GM23338 (cell line): ENCODE data around the gene ACOD1. TPM values are rescaled to one million over a fixed set of nuclear protein-coding genes. Genes with fewer than 3 reads are reported as not detected.

Experiments used
- ATAC-seq: fragments of 200-7000 bp; cut with Tn5 transposase; 3 replicates; pipeline ENCODE4 v1.9.1; 2020
- DNase-seq: peaks from one replicate; pipeline ENCODE4 v3.0.0-alpha.2; 2015; ENCODE audit warnings: low spot score
- H2AFZ ChIP-seq: fragments of 200-600 bp; sonication (generic); 2 replicates; pipeline ENCODE4 v1.8.0; 2016; ENCODE audit warnings: antibody characterized with exemption, mild to moderate bottlenecking, moderate library complexity
- H3F3A ChIP-seq: fragments of 200-600 bp; sonication (generic); replicated peaks from 2 replicates; pipeline ENCODE4 v1.8.0; 2017; ENCODE audit warnings: antibody characterized with exemption, mixed run types, low read depth
- H3K27ac ChIP-seq: fragments of 200-600 bp; sonication (generic); 2 replicates; pipeline ENCODE4 v1.6.1; 2016; ENCODE audit warnings: low read depth
- H3K27me3 ChIP-seq: fragments of 200-600 bp; sonication (generic); 2 replicates; pipeline ENCODE4 v1.8.0; 2016; ENCODE audit warnings: mild to moderate bottlenecking, mixed run types, moderate library complexity; ENCODE audit not compliant: insufficient read depth
- H3K36me3 ChIP-seq: fragments of 200-600 bp; sonication (generic); 2 replicates; pipeline ENCODE4 v1.8.0; 2016; ENCODE audit warnings: mild to moderate bottlenecking; ENCODE audit not compliant: insufficient read depth
- H3K4me1 ChIP-seq: fragments of 200-600 bp; sonication (generic); 2 replicates; pipeline ENCODE4 v1.8.0; 2016; ENCODE audit warnings: mild to moderate bottlenecking, moderate library complexity; ENCODE audit not compliant: insufficient read depth
- H3K4me2 ChIP-seq: fragments of 200-600 bp; sonication (generic); 2 replicates; pipeline ENCODE4 v1.7.1; 2017; ENCODE audit warnings: mixed run types
- H3K4me3 ChIP-seq: fragments of 200-600 bp; sonication (generic); 2 replicates; pipeline ENCODE4 v1.6.1; 2016; ENCODE audit warnings: mixed run types
- H3K79me2 ChIP-seq: fragments of 200-600 bp; sonication (generic); replicated peaks from 2 replicates; pipeline ENCODE4 v1.8.0; 2017; ENCODE audit warnings: mild to moderate bottlenecking; ENCODE audit not compliant: insufficient read depth
- H3K9me2 ChIP-seq: fragments of 200-600 bp; sonication (generic); 2 replicates; pipeline ENCODE4 v1.8.0; 2017; ENCODE audit not compliant: insufficient read depth
- H4K20me1 ChIP-seq: fragments of 200-600 bp; sonication (generic); replicated peaks from 2 replicates; pipeline ENCODE4 v1.8.0; 2017; ENCODE audit warnings: mild to moderate bottlenecking; ENCODE audit not compliant: insufficient read depth
- H3K27ac Mint-ChIP-seq: 2 replicates; pipeline ENCODE4 v1.8.0; 2020; ENCODE audit warnings: inconsistent platforms, mild to moderate bottlenecking, moderate library complexity, mixed read lengths
- H3K27me3 Mint-ChIP-seq: 3 replicates; pipeline ENCODE4 v1.8.0; 2022; ENCODE audit warnings: low read depth, mild to moderate bottlenecking, moderate library complexity, mixed read lengths, inconsistent platforms; ENCODE audit not compliant: insufficient read depth, poor library complexity
- H3K36me3 Mint-ChIP-seq: 3 replicates; pipeline ENCODE4 v1.8.0; 2021; ENCODE audit warnings: low read depth, mild to moderate bottlenecking, inconsistent platforms, moderate library complexity, mixed read lengths
- H3K4me1 Mint-ChIP-seq: 3 replicates; pipeline ENCODE4 v1.8.0; 2020; ENCODE audit warnings: mild to moderate bottlenecking, inconsistent platforms, mixed read lengths
- H3K4me3 Mint-ChIP-seq: 3 replicates; pipeline ENCODE4 v1.8.0; 2021; ENCODE audit warnings: moderate library complexity, mild to moderate bottlenecking, inconsistent platforms, mixed read lengths
- H3K9me3 Mint-ChIP-seq: 3 replicates; pipeline ENCODE4 v1.8.0; 2020; ENCODE audit warnings: moderate library complexity, mild to moderate bottlenecking, inconsistent platforms, mixed read lengths
- CREB1 ChIP-seq: fragments of 250-450 bp; sonication (Bioruptor Pico); IDR thresholded peaks from 2 replicates; pipeline ENCODE4 v1.5.0; 2020; ENCODE audit warnings: low read depth, mild to moderate bottlenecking, moderate library complexity
- EZH2phosphoT487 ChIP-seq: fragments of 200-600 bp; sonication (generic); IDR thresholded peaks from one replicate; pipeline ENCODE4 v1.8.1; 2018; ENCODE audit warnings: antibody characterized with exemption; ENCODE audit not compliant: unreplicated experiment
- NANOG ChIP-seq: IDR thresholded peaks from 2 replicates; pipeline ENCODE4 v1.6.1; 2016; ENCODE audit warnings: antibody characterized with exemption, borderline replicate concordance
- STAT1 ChIP-seq: IDR thresholded peaks from one replicate; pipeline ENCODE4 v1.6.1; 2016; ENCODE audit warnings: antibody characterized with exemption; ENCODE audit not compliant: unreplicated experiment
- polyA plus RNA-seq: library from polyadenylated mRNA; unstranded; fragments of >200 nt; fragmentation: Nextera tagmentation; extraction: Ambion mirVana; gene quantifications from 2 replicates; pipeline ENCODE4 v1.2.1, GENCODE V29; 2016
- total RNA-seq: library from RNA; depleted of rRNA; stranded (reverse); fragments of >200 nt; shearing (Covaris generic); gene quantifications from 2 replicates; pipeline ENCODE4 v1.2.3, GENCODE V29; 2014
- TF ChIP-seq, protein P1 (sequence below), 2 experiments: fragments of 200-600 bp in 1 of 2; sonication (generic) in 1 of 2; conservative IDR thresholded peaks; 2 replicates each; pipeline versions ENCODE4 v1.5.1 to v1.6.1; 2016 to 2017; ENCODE audit warnings: antibody characterized with exemption in 2 of 2, low read depth in 2 of 2, mild to moderate bottlenecking in 2 of 2, moderate library complexity in 1 of 2
- TF ChIP-seq, protein P2 (sequence below): IDR thresholded peaks from one replicate; pipeline ENCODE4 v1.6.1; 2018; ENCODE audit warnings: antibody characterized with exemption; ENCODE audit not compliant: unreplicated experiment
- TF ChIP-seq, protein P3 (sequence below): fragments of 250-450 bp; sonication (Bioruptor Pico); IDR thresholded peaks from 2 replicates; pipeline ENCODE4 v1.5.0; 2020; ENCODE audit warnings: mild to moderate bottlenecking, moderate library complexity

The ACOD1 gene
- total and polyA plus RNA-seq, 2 experiments from 2014 or later = not detected

DNA sequence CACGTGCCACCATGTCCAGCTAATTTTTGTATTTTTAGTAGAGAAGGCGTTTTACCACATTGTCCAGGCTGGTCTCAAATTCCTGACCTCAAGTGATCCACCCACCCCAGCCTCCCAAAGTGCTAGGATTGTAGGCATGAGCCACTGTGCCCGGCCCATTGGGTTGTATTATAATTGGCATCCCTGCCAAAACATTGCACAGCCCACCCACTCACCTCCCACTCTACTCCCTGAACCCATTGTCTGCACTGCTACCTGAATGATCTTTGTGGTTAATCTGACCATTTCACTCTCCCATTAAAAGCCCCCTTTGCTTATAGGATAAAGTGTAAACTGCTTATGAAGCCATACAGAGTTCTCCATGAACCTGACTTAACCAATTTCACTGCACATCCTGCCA, 35.8 kb upstream of the ACOD1 start:
- no peaks in the 10 kb centered on the region for H3F3A ChIP-seq
- H3K4me3 Mint-ChIP-seq = no peak overlapping the region
- no peaks in the 10 kb centered on the region for H3K36me3 ChIP-seq
- no peaks in the 10 kb centered on the region for H3K36me3 Mint-ChIP-seq
- H3K9me2 ChIP-seq = peaks cover 7% of the 10 kb centered on the region; the same call in 1 of the 2 replicates
- no peak overlapping the region for H2AFZ ChIP-seq
- H3K4me3 ChIP-seq = no peak overlapping the region
- peaks cover 5% of the 10 kb centered on the region for H3K27me3 Mint-ChIP-seq
- H3K27ac Mint-ChIP-seq = no peak overlapping the region
- no peaks in the 10 kb centered on the region for H3K27me3 ChIP-seq
- ATAC-seq (no peak), DNase-seq (no peak)
- H3K4me1 ChIP-seq = no peaks in the 10 kb centered on the region
- H4K20me1 ChIP-seq = no peaks in the 10 kb centered on the region
- no peak overlapping the region for H3K4me2 ChIP-seq
- H3K9me3 Mint-ChIP-seq = no peaks in the 10 kb centered on the region
- H3K79me2 ChIP-seq = no peaks in the 10 kb centered on the region
- H3K4me1 Mint-ChIP-seq = no peaks in the 10 kb centered on the region
- no peak for TF ChIP-seq NANOG
- TF ChIP-seq, protein P1, sequence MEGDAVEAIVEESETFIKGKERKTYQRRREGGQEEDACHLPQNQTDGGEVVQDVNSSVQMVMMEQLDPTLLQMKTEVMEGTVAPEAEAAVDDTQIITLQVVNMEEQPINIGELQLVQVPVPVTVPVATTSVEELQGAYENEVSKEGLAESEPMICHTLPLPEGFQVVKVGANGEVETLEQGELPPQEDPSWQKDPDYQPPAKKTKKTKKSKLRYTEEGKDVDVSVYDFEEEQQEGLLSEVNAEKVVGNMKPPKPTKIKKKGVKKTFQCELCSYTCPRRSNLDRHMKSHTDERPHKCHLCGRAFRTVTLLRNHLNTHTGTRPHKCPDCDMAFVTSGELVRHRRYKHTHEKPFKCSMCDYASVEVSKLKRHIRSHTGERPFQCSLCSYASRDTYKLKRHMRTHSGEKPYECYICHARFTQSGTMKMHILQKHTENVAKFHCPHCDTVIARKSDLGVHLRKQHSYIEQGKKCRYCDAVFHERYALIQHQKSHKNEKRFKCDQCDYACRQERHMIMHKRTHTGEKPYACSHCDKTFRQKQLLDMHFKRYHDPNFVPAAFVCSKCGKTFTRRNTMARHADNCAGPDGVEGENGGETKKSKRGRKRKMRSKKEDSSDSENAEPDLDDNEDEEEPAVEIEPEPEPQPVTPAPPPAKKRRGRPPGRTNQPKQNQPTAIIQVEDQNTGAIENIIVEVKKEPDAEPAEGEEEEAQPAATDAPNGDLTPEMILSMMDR (conservative IDR thresholded peaks at IDR 0.05; ENCODE audit: low read depth in 2 of 2) = no peak
- TF ChIP-seq, protein P2, sequence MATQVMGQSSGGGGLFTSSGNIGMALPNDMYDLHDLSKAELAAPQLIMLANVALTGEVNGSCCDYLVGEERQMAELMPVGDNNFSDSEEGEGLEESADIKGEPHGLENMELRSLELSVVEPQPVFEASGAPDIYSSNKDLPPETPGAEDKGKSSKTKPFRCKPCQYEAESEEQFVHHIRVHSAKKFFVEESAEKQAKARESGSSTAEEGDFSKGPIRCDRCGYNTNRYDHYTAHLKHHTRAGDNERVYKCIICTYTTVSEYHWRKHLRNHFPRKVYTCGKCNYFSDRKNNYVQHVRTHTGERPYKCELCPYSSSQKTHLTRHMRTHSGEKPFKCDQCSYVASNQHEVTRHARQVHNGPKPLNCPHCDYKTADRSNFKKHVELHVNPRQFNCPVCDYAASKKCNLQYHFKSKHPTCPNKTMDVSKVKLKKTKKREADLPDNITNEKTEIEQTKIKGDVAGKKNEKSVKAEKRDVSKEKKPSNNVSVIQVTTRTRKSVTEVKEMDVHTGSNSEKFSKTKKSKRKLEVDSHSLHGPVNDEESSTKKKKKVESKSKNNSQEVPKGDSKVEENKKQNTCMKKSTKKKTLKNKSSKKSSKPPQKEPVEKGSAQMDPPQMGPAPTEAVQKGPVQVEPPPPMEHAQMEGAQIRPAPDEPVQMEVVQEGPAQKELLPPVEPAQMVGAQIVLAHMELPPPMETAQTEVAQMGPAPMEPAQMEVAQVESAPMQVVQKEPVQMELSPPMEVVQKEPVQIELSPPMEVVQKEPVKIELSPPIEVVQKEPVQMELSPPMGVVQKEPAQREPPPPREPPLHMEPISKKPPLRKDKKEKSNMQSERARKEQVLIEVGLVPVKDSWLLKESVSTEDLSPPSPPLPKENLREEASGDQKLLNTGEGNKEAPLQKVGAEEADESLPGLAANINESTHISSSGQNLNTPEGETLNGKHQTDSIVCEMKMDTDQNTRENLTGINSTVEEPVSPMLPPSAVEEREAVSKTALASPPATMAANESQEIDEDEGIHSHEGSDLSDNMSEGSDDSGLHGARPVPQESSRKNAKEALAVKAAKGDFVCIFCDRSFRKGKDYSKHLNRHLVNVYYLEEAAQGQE = no peak
- TF ChIP-seq, protein P3, sequence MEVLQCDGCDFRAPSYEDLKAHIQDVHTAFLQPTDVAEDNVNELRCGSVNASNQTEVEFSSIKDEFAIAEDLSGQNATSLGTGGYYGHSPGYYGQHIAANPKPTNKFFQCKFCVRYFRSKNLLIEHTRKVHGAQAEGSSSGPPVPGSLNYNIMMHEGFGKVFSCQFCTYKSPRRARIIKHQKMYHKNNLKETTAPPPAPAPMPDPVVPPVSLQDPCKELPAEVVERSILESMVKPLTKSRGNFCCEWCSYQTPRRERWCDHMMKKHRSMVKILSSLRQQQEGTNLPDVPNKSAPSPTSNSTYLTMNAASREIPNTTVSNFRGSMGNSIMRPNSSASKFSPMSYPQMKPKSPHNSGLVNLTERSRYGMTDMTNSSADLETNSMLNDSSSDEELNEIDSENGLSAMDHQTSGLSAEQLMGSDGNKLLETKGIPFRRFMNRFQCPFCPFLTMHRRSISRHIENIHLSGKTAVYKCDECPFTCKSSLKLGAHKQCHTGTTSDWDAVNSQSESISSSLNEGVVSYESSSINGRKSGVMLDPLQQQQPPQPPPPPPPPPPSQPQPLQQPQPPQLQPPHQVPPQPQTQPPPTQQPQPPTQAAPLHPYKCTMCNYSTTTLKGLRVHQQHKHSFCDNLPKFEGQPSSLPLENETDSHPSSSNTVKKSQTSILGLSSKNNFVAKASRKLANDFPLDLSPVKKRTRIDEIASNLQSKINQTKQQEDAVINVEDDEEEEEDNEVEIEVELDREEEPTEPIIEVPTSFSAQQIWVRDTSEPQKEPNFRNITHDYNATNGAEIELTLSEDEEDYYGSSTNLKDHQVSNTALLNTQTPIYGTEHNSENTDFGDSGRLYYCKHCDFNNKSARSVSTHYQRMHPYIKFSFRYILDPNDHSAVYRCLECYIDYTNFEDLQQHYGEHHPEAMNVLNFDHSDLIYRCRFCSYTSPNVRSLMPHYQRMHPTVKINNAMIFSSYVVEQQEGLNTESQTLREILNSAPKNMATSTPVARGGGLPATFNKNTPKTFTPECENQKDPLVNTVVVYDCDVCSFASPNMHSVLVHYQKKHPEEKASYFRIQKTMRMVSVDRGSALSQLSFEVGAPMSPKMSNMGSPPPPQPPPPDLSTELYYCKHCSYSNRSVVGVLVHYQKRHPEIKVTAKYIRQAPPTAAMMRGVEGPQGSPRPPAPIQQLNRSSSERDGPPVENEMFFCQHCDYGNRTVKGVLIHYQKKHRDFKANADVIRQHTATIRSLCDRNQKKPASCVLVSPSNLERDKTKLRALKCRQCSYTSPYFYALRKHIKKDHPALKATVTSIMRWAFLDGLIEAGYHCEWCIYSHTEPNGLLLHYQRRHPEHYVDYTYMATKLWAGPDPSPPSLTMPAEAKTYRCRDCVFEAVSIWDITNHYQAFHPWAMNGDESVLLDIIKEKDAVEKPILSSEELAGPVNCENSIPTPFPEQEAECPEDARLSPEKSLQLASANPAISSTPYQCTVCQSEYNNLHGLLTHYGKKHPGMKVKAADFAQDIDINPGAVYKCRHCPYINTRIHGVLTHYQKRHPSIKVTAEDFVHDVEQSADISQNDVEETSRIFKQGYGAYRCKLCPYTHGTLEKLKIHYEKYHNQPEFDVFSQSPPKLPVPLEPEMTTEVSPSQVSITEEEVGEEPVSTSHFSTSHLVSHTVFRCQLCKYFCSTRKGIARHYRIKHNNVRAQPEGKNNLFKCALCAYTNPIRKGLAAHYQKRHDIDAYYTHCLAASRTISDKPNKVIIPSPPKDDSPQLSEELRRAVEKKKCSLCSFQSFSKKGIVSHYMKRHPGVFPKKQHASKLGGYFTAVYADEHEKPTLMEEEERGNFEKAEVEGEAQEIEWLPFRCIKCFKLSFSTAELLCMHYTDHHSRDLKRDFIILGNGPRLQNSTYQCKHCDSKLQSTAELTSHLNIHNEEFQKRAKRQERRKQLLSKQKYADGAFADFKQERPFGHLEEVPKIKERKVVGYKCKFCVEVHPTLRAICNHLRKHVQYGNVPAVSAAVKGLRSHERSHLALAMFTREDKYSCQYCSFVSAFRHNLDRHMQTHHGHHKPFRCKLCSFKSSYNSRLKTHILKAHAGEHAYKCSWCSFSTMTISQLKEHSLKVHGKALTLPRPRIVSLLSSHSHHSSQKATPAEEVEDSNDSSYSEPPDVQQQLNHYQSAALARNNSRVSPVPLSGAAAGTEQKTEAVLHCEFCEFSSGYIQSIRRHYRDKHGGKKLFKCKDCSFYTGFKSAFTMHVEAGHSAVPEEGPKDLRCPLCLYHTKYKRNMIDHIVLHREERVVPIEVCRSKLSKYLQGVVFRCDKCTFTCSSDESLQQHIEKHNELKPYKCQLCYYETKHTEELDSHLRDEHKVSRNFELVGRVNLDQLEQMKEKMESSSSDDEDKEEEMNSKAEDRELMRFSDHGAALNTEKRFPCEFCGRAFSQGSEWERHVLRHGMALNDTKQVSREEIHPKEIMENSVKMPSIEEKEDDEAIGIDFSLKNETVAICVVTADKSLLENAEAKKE (CRISPR knock-in tag) = no peak
- no peak for TF ChIP-seq STAT1
- no peak for TF ChIP-seq CREB1 (CRISPR knock-in tag)
- no peak for TF ChIP-seq EZH2phosphoT487
- no peak overlapping the region for H3K27ac ChIP-seq
